Subcutaneous adipose tissue (tissue), 4 donors: Measurements from ENCODE around the gene AGPAT3. TPM values are rescaled to one million over a fixed set of nuclear protein-coding genes. Genes with fewer than 3 reads are reported as not detected.

Source experiments
- CTCF ChIP-seq: fragments of 450-650 bp; IDR thresholded peaks from one replicate; pipeline ENCODE4 v1.5.1; 2016; ENCODE audit warnings: low read depth, mild to moderate bottlenecking, control low read depth, antibody characterized with exemption, moderate library complexity
- total RNA-seq, 4 donors: library from RNA; depleted of rRNA; stranded (reverse); fragments of >200 nt; gene quantifications; one replicate each; pipeline ENCODE4 v1.1.0, GENCODE V29; 2016

Gene AGPAT3
- total RNA-seq, 4 donors from 2014 or later: 29.7 to 66.5 (median 33.8) TPM

GRCh38 chr21:43836616-43837015, 28.4 kb upstream of the AGPAT3 start:
- TF ChIP-seq CTCF: no peak

GRCh38 chr21:43840259-43840658, 24.8 kb upstream of the AGPAT3 start:
- no peak for TF ChIP-seq CTCF

GRCh38 chr21:43842742-43843141, 22.3 kb upstream of the AGPAT3 start:
- TF ChIP-seq CTCF: no peak

- TF ChIP-seq CTCF: no peak
Measured at GRCh38 chr21:43845386-43845785, 19.6 kb upstream of the AGPAT3 start.

GRCh38 chr21:43846430-43846829, 18.6 kb upstream of the AGPAT3 start:
- no peak for TF ChIP-seq CTCF

GRCh38 chr21:43847301-43847700, 17.7 kb upstream of the AGPAT3 start:
- TF ChIP-seq CTCF: no peak

- TF ChIP-seq CTCF: no peak
Measured at GRCh38 chr21:43848771-43849170, 16.3 kb upstream of the AGPAT3 start.
